A549 (cell line): ENCODE data around the gene COL13A1.

Experiments
- REST ChIP-seq: fragments of 200-600 bp; sonication (generic); IDR thresholded peaks from 2 replicates; pipeline ENCODE4 v1.6.1; 2016; ENCODE audit warnings: antibody characterized with exemption, mild to moderate bottlenecking, moderate library complexity
- ZSCAN20 ChIP-seq: fragments of 250-450 bp; sonication (Bioruptor Pico); IDR thresholded peaks from 2 replicates; pipeline ENCODE4 v1.8.0; 2022; ENCODE audit warnings: mild to moderate bottlenecking, moderate library complexity

GRCh38 chr10:69919250-69919649, 117.5 kb downstream of the COL13A1 start:
- no peak for TF ChIP-seq ZSCAN20 (CRISPR knock-in tag)
- no peak for TF ChIP-seq REST
